Calu3 (cell line): ENCODE measurements around the gene WDR90. TPM values are rescaled to one million over a fixed set of nuclear protein-coding genes. Genes with fewer than 3 reads are reported as not detected.

Experiments
- BruUV-seq: library from RNA; stranded (reverse); fragments of 400-500 nt; replicated peaks from 2 replicates; lab custom pipeline; 2021; lab: Mats Ljungman, UMichigan
- CTCF ChIA-PET: fragments of 300-600 bp; sonication (Branson Sonifier 250); formaldehyde crosslinking; loops from one replicate; lab custom pipeline; 2022; ENCODE audit warnings: antibody characterized with exemption; lab: Charles Lee
- DNase-seq: peaks from one replicate; pipeline ENCODE4 v3.0.0; 2022
- H3K27ac Mint-ChIP-seq: one replicate; pipeline ENCODE4 v1.8.0; 2022; ENCODE audit warnings: mixed read lengths; ENCODE audit not compliant: unreplicated experiment
- H3K27me3 Mint-ChIP-seq: one replicate; pipeline ENCODE4 v1.8.0; 2022; ENCODE audit warnings: mixed read lengths; ENCODE audit not compliant: unreplicated experiment
- H3K36me3 Mint-ChIP-seq: one replicate; pipeline ENCODE4 v1.8.0; 2022; ENCODE audit warnings: mild to moderate bottlenecking, moderate library complexity, mixed read lengths; ENCODE audit not compliant: insufficient read depth, unreplicated experiment
- H3K4me1 Mint-ChIP-seq: one replicate; pipeline ENCODE4 v1.8.0; 2022; ENCODE audit warnings: mild to moderate bottlenecking, low read depth, mixed read lengths; ENCODE audit not compliant: unreplicated experiment
- H3K4me3 Mint-ChIP-seq: one replicate; pipeline ENCODE4 v1.8.0; 2022; ENCODE audit warnings: mild to moderate bottlenecking, low read depth, moderate library complexity, mixed read lengths; ENCODE audit not compliant: unreplicated experiment
- H3K9me3 Mint-ChIP-seq: one replicate; pipeline ENCODE4 v1.8.0; 2022; ENCODE audit warnings: low read depth, mixed read lengths; ENCODE audit not compliant: unreplicated experiment
- intact Hi-C: fragments of 100-400 bp; cut with micrococcal nuclease; formaldehyde crosslinking; loops from one replicate; pipeline ENCODE4 v1.10.0; 2022; ENCODE audit not compliant: unreplicated experiment
- total RNA-seq: library from RNA; stranded (reverse); gene quantifications from 2 replicates; pipeline ENCODE4 v1.2.3, GENCODE V29; 2022
- TF ChIP-seq, protein P1 (sequence below): fragments of 200-600 bp; IDR thresholded peaks from one replicate; pipeline ENCODE4 v1.8.0; 2022; ENCODE audit warnings: antibody characterized with exemption; ENCODE audit not compliant: unreplicated experiment

The WDR90 gene
- total RNA-seq, 1 experiment from 2014 or later = 142 TPM

GRCh38 chr16:660459-661183, 11.5 kb downstream of the WDR90 start:
- H3K4me1 Mint-ChIP-seq = no peaks in the 10 kb centered on the region
- no TSS peak for BruUV-seq
- no peak for DNase-seq
- TF ChIP-seq, protein P1, sequence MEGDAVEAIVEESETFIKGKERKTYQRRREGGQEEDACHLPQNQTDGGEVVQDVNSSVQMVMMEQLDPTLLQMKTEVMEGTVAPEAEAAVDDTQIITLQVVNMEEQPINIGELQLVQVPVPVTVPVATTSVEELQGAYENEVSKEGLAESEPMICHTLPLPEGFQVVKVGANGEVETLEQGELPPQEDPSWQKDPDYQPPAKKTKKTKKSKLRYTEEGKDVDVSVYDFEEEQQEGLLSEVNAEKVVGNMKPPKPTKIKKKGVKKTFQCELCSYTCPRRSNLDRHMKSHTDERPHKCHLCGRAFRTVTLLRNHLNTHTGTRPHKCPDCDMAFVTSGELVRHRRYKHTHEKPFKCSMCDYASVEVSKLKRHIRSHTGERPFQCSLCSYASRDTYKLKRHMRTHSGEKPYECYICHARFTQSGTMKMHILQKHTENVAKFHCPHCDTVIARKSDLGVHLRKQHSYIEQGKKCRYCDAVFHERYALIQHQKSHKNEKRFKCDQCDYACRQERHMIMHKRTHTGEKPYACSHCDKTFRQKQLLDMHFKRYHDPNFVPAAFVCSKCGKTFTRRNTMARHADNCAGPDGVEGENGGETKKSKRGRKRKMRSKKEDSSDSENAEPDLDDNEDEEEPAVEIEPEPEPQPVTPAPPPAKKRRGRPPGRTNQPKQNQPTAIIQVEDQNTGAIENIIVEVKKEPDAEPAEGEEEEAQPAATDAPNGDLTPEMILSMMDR = no peak
- H3K9me3 Mint-ChIP-seq = no peaks in the 10 kb centered on the region
- H3K36me3 Mint-ChIP-seq = peaks cover 32% of the 10 kb centered on the region
- H3K27ac Mint-ChIP-seq = no peak overlapping the region
- no peaks in the 10 kb centered on the region for H3K27me3 Mint-ChIP-seq
- CTCF ChIA-PET = no interaction called here
- intact Hi-C loops = no loop called here
- no peak overlapping the region for H3K4me3 Mint-ChIP-seq

- H3K4me3 Mint-ChIP-seq = no peak overlapping the region
- no peak overlapping the region for H3K27ac Mint-ChIP-seq
- intact Hi-C loops = no loop called here
These were observed 12.1 kb downstream of the WDR90 start for GRCh38 chr16:661184-661821.

GRCh38 chr16:662095-662494, 12.9 kb downstream of the WDR90 start:
- TF ChIP-seq, protein P1 = no peak
- Mint-ChIP-seq H3K4me3 (no peak overlapping the region), H3K4me1 (no peaks in the 10 kb centered on the region), H3K27ac (no peak overlapping the region), H3K36me3 (peaks cover 28% of the 10 kb centered on the region), H3K9me3 (no peaks in the 10 kb centered on the region), H3K27me3 (no peaks in the 10 kb centered on the region)
- BruUV-seq = no TSS peak
- CTCF ChIA-PET = interaction anchor here (0.7 kb wide), 1 partner anchor 13 kb away, joined by 3 read pairs; the partner anchor contains the start of gene WDR90
- intact Hi-C loops = no loop called here
- DNase-seq = no peak

More at GRCh38 chr16:661184-661821, 12.1 kb downstream of the WDR90 start:
- TF ChIP-seq, protein P1 = no peak
- no peaks in the 10 kb centered on the region for H3K27me3 Mint-ChIP-seq
- H3K9me3 Mint-ChIP-seq = no peaks in the 10 kb centered on the region
- no peaks in the 10 kb centered on the region for H3K4me1 Mint-ChIP-seq
- peaks cover 32% of the 10 kb centered on the region for H3K36me3 Mint-ChIP-seq
- no peak for DNase-seq
- BruUV-seq = no TSS peak
- CTCF ChIA-PET = no interaction called here

GRCh38 chr16:662597-662996, 13.4 kb downstream of the WDR90 start:
- BruUV-seq = no TSS peak
- DNase-seq = no peak
- Mint-ChIP-seq H3K27ac (no peak overlapping the region), H3K9me3 (no peaks in the 10 kb centered on the region), H3K4me1 (no peaks in the 10 kb centered on the region), H3K4me3 (no peak overlapping the region), H3K36me3 (peaks cover 30% of the 10 kb centered on the region), H3K27me3 (no peaks in the 10 kb centered on the region)
- intact Hi-C loops = no loop called here
- CTCF ChIA-PET = interaction anchor here (0.7 kb wide), 1 partner anchor 13 kb away, joined by 3 read pairs; the partner anchor contains the start of gene WDR90
- TF ChIP-seq, protein P1 = no peak
